Testis (tissue), 3 donors: ENCODE results near the gene DCDC1. TPM values are rescaled to one million over a fixed set of nuclear protein-coding genes. Genes with fewer than 3 reads are reported as not detected.

Experiments
- DNase-seq: peaks from one replicate; pipeline ENCODE4 v3.0.0-alpha.2; 2019
- H3K27ac ChIP-seq, 2 donors: fragments of 200-600 bp; sonication (generic); one replicate each; pipeline ENCODE4 v1.5.1; 2019
- H3K27me3 ChIP-seq: fragments of 200-600 bp; sonication (generic); one replicate; pipeline ENCODE4 v1.5.1; 2019
- H3K36me3 ChIP-seq: fragments of 200-600 bp; sonication (generic); one replicate; pipeline ENCODE4 v1.5.1; 2017; ENCODE audit warnings: low read depth; ENCODE audit errors: missing control alignments
- H3K4me1 ChIP-seq: fragments of 200-600 bp; sonication (generic); one replicate; pipeline ENCODE4 v1.5.1; 2019
- H3K4me3 ChIP-seq, 2 donors: fragments of 200-600 bp; sonication (generic); one replicate each; pipeline ENCODE4 v1.5.1; 2017 to 2019
- H3K9me3 ChIP-seq: fragments of 200-600 bp; sonication (generic); one replicate; pipeline ENCODE4 v1.5.1; 2017
- POLR2A ChIP-seq: fragments of 450-650 bp; IDR thresholded peaks from one replicate; pipeline ENCODE4 v1.6.1; 2017; ENCODE audit warnings: antibody characterized with exemption, mild to moderate bottlenecking, moderate library complexity
- WGBS, 2 donors: methylation state at CpG; one replicate each; pipeline ENCODE4 v1.1.5; 2018; 5-methylcytosine and 5-hydroxymethylcytosine counted together
- intact Hi-C: fragments of 100-400 bp; cut with DNase I; formaldehyde crosslinking; loops from one replicate; pipeline ENCODE4 v1.15.1; 2023; ENCODE audit warnings: low total_unique reads
- polyA plus RNA-seq: library from polyadenylated mRNA; stranded (reverse); fragments of 350-450 nt; fragmentation: Illumina TruSeq; extraction: RNeasy Lipid Tissue Mini Kit (QIAGEN cat#74804); gene quantifications from one replicate; pipeline ENCODE4 v1.2.3, GENCODE V29; 2014; ENCODE audit warnings: low read depth, low replicate concordance; ENCODE audit not compliant: insufficient read depth
- total RNA-seq, 2 donors: library from RNA; depleted of rRNA; stranded (reverse); fragments of >200 nt; gene quantifications; one replicate each; pipeline ENCODE4 v1.2.3, GENCODE V29; 2016
- TF ChIP-seq, protein P1 (sequence below), 3 experiments: fragments of 450-650 bp in 2 of 3; fragments of 200-600 bp in 1 of 3; sonication (generic) in 1 of 3; IDR thresholded peaks; one replicate each; pipeline ENCODE4 v1.5.1; 2016 to 2019; ENCODE audit warnings: antibody characterized with exemption in 3 of 3, mild to moderate bottlenecking in 2 of 3, moderate library complexity in 1 of 3

The DCDC1 gene
- total and polyA plus RNA-seq, 3 donors from 2014 or later: 10.4 to 23.7 (median 12.3) TPM

DNA sequence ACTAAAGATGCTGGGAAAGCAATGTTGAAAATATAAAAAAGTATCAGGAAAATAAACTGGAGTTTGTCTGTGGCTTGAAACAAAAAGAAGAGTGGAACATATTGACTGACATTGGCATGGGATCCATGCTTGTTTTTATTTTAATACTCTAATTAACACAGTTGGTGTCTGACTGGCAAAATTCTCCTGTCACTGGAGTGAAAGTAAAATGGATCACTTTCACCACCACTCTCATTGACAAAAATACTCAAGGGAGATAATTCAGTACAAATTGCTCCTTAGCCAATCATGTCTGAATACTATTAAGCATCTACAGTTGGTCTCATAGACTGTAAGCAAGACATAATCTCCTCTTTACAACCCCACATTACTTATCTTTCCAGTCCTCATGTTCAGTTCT lies 101.8 kb downstream of the DCDC1 start:
- Histone ChIP-seq H3K4me1 (no peaks in the 10 kb centered on the region), H3K27me3 (no peaks in the 10 kb centered on the region), H3K27ac (no peak overlapping the region), H3K9me3 (no peaks in the 10 kb centered on the region), H3K4me3 (no peak overlapping the region), H3K36me3 (no peaks in the 10 kb centered on the region)
- no peak for DNase-seq
- TF ChIP-seq, protein P1, sequence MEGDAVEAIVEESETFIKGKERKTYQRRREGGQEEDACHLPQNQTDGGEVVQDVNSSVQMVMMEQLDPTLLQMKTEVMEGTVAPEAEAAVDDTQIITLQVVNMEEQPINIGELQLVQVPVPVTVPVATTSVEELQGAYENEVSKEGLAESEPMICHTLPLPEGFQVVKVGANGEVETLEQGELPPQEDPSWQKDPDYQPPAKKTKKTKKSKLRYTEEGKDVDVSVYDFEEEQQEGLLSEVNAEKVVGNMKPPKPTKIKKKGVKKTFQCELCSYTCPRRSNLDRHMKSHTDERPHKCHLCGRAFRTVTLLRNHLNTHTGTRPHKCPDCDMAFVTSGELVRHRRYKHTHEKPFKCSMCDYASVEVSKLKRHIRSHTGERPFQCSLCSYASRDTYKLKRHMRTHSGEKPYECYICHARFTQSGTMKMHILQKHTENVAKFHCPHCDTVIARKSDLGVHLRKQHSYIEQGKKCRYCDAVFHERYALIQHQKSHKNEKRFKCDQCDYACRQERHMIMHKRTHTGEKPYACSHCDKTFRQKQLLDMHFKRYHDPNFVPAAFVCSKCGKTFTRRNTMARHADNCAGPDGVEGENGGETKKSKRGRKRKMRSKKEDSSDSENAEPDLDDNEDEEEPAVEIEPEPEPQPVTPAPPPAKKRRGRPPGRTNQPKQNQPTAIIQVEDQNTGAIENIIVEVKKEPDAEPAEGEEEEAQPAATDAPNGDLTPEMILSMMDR (IDR thresholded peaks at IDR 0.05): no peak
- no peak for TF ChIP-seq POLR2A
- intact Hi-C loops: no loop called here

DNA sequence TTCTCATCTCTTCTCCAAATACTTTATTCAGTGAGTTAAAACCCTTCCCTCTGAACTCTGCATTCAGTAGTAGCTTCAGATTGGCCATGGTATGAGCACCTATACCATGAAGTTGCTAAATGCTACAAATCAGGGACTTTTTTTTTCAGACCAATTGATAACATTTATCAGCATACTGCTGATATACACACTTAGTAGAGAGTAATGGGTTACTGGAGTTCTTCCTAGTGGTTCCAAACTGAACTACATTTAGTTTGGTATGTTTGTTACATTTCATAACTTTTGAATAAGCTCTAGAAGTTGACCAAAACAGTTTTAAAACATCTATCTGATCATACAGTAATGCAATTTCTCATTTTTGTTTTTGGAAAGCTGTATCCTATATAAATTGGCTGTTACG lies 104.7 kb downstream of the DCDC1 start:
- 91 to 97% methylated on average over 1 of the region's 1 CpG for WGBS, 2 donors
- intact Hi-C loops: no loop called here

DNA sequence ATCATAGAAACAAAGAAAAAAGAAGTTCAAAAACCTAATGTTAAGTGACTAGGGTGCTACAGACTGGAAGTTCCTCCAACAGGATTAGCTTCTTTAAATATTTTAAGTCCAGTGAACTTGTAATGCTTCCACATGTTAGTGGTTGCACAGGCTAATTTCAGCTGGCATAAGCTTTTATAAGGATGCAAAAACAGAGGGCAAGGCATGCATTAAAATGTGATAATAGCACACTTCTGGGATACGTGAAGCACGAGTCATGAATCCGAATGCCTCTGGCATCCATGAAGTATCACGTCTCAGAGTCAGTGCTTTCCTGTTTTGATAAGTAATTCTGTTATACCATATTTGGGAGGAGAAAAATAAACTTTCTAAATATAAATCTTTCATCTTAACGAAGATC lies 106.8 kb downstream of the DCDC1 start:
- Histone ChIP-seq H3K27me3 (no peaks in the 10 kb centered on the region), H3K4me1 (no peaks in the 10 kb centered on the region), H3K9me3 (no peaks in the 10 kb centered on the region), H3K36me3 (no peaks in the 10 kb centered on the region), H3K4me3 (no peak overlapping the region), H3K27ac (no peak overlapping the region)
- 62 to 72% methylated on average over 5 of the region's 5 CpGs for WGBS, 2 donors
- intact Hi-C loops: no loop called here
- DNase-seq: no peak
- TF ChIP-seq POLR2A: no peak
- TF ChIP-seq, protein P1 (IDR thresholded peaks at IDR 0.05): no peak

More for the DNA sequence above, 104.7 kb downstream of the DCDC1 start:
- no peak overlapping the region for H3K4me3 ChIP-seq
- H3K4me1 ChIP-seq: no peaks in the 10 kb centered on the region
- no peaks in the 10 kb centered on the region for H3K9me3 ChIP-seq
- no peak overlapping the region for H3K27ac ChIP-seq
- DNase-seq: no peak
- no peaks in the 10 kb centered on the region for H3K36me3 ChIP-seq
- H3K27me3 ChIP-seq: no peaks in the 10 kb centered on the region
- TF ChIP-seq POLR2A: no peak
- TF ChIP-seq, protein P1 (IDR thresholded peaks at IDR 0.05): no peak

DNA sequence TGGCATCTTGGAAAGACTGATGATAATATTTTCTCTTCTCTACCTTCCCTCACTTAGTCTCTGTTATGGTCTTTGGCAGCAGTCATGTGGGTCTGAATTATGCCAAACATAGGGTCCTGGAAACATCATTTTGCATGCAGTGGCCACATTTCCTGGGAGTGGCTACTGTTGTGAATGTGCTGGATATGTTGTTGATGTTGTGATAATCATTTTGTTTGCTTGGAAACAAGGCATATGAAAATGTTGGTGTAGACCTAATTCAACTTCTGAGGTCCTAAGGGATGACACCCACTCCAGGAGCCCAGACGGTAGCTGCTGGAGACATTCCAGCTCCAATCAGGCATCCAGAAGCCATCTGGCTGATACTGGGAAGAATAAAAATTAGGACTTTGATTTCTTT lies 109.7 kb downstream of the DCDC1 start:
- intact Hi-C loops: no loop called here
- Histone ChIP-seq H3K27me3 (no peaks in the 10 kb centered on the region), H3K4me1 (no peaks in the 10 kb centered on the region), H3K36me3 (no peaks in the 10 kb centered on the region), H3K27ac (no peak overlapping the region), H3K9me3 (no peaks in the 10 kb centered on the region), H3K4me3 (no peak overlapping the region)
- no peak for DNase-seq
- WGBS, 2 donors: 64 to 70% methylated on average over 1 of the region's 1 CpG
- TF ChIP-seq, protein P1 (IDR thresholded peaks at IDR 0.05): no peak
- no peak for TF ChIP-seq POLR2A

DNA sequence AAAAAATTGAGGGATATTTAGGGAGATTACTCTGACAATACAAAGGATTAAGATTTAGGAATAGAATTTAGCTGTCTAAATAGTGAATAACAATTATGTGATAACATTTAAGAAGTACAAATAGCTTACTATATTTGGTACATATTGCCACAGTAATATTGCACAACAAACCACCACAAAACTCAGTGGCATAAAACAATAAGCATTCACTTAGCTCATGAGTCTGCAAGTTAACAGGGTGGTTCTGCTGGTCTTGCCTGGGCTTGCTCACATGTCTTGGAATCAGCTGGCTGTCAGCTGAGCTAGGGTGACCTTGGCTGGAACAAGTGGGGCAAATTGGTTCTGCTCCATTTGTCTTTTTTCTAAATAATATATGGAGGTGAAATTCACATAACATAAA lies 115.1 kb downstream of the DCDC1 start:
- no peaks in the 10 kb centered on the region for H3K4me1 ChIP-seq
- TF ChIP-seq POLR2A: no peak
- TF ChIP-seq, protein P1 (IDR thresholded peaks at IDR 0.05): no peak
- no peaks in the 10 kb centered on the region for H3K27me3 ChIP-seq
- intact Hi-C loops: no loop called here
- no peak for DNase-seq
- no peaks in the 10 kb centered on the region for H3K9me3 ChIP-seq
- no peak overlapping the region for H3K4me3 ChIP-seq
- no peak overlapping the region for H3K27ac ChIP-seq
- no peaks in the 10 kb centered on the region for H3K36me3 ChIP-seq
